DND-41 (cell line): ENCODE results near the gene KCP.

Source experiments
- CTCF ChIP-seq: IDR thresholded peaks from 2 replicates; pipeline ENCODE4 v1.5.1; 2012; ENCODE audit warnings: borderline replicate concordance, low read length, moderate library complexity, mild to moderate bottlenecking; ENCODE audit not compliant: poor library complexity, severe bottlenecking; ENCODE audit errors: extremely low read depth
- EZH2 ChIP-seq: IDR thresholded peaks from 3 replicates; pipeline ENCODE4 v1.6.1; 2012; ENCODE audit warnings: borderline replicate concordance, low read depth, mild to moderate bottlenecking, moderate library complexity, low read length, inconsistent platforms; ENCODE audit not compliant: severe bottlenecking

GRCh38 chr7:128931190-128931798 lies 20.8 kb upstream of the KCP start:
- no peak for TF ChIP-seq CTCF
- TF ChIP-seq EZH2 = no peak
